Naive thymus-derived CD4-positive, alpha-beta T cell (primary cell): ENCODE measurements around the gene INHA. TPM values are rescaled to one million over a fixed set of nuclear protein-coding genes. Genes with fewer than 3 reads are reported as not detected.
A peak's percentile ranks its signal among the peaks of the same experiment; 100 is the strongest.

Source experiments
- ATAC-seq: fragments of 150-1000 bp; cut with Tn5 transposase; 2 replicates; pipeline ENCODE4 v1.10.0; 2021; ENCODE audit warnings: mild to moderate bottlenecking, moderate library complexity
- CTCF ChIA-PET: fragments of 350-600 bp; sonication (Branson Sonifier 250); formaldehyde crosslinking; loops from one replicate; lab custom pipeline; 2021; ENCODE audit warnings: antibody characterized with exemption; lab: Charles Lee
- POLR2A ChIA-PET: fragments of 350-600 bp; sonication (Branson Sonifier 250); formaldehyde crosslinking; loops from one replicate; lab custom pipeline; 2021; ENCODE audit warnings: antibody characterized with exemption, inconsistent platforms; lab: Charles Lee
- DNase-seq, 9 donors: peaks; one replicate each; pipeline versions ENCODE4 v3.0.0 to v3.0.0-alpha.2; 2020 to 2022; ENCODE audit warnings: mixed read lengths in 1 of 9
- H3K27ac ChIP-seq: one replicate; pipeline ENCODE4 v1.7.0; 2013; ENCODE audit warnings: mild to moderate bottlenecking, low read depth, low read length, moderate library complexity
- H3K27me3 ChIP-seq, 2 donors: one replicate each; pipeline ENCODE4 v1.7.0; 2013; ENCODE audit warnings: low read length in 2 of 2, mild to moderate bottlenecking in 2 of 2, moderate library complexity in 2 of 2; ENCODE audit not compliant: control insufficient read depth in 2 of 2, insufficient read depth in 2 of 2
- H3K36me3 ChIP-seq, 3 experiments: 1 replicate in 2 of 3; 2 replicates in 1 of 3; pipeline ENCODE4 v1.7.0; 2013; ENCODE audit warnings: low read length in 3 of 3, mild to moderate bottlenecking in 3 of 3, moderate library complexity in 1 of 3; ENCODE audit not compliant: insufficient read depth in 3 of 3, control insufficient read depth in 2 of 3
- H3K4me1 ChIP-seq, 2 donors: one replicate each; pipeline ENCODE4 v1.7.0; 2013; ENCODE audit warnings: low read length in 2 of 2, mild to moderate bottlenecking in 2 of 2, moderate library complexity in 1 of 2; ENCODE audit not compliant: control insufficient read depth in 2 of 2, insufficient read depth in 2 of 2
- H3K4me3 ChIP-seq: 2 replicates; pipeline ENCODE4 v1.7.0; 2013; ENCODE audit warnings: mild to moderate bottlenecking, low read length
- H3K9me3 ChIP-seq, 3 experiments: 1 replicate in 2 of 3; 2 replicates in 1 of 3; pipeline ENCODE4 v1.7.0; 2013; ENCODE audit warnings: low read length in 3 of 3; ENCODE audit not compliant: control insufficient read depth in 2 of 3
- H3K27ac Mint-ChIP-seq, 9 donors: one replicate each; pipeline ENCODE4 v1.8.0; 2020 to 2022; ENCODE audit warnings: mixed read lengths in 9 of 9, mild to moderate bottlenecking in 8 of 9, moderate library complexity in 5 of 9, inconsistent platforms in 2 of 9
- H3K27me3 Mint-ChIP-seq, 5 donors: one replicate each; pipeline ENCODE4 v1.8.0; 2021 to 2022; ENCODE audit warnings: mixed read lengths in 5 of 5, mild to moderate bottlenecking in 1 of 5
- H3K36me3 Mint-ChIP-seq, 5 donors: one replicate each; pipeline ENCODE4 v1.8.0; 2020 to 2022; ENCODE audit warnings: mixed read lengths in 5 of 5, mild to moderate bottlenecking in 3 of 5, inconsistent platforms in 1 of 5
- H3K4me1 Mint-ChIP-seq, 7 donors: one replicate each; pipeline ENCODE4 v1.8.0; 2020 to 2022; ENCODE audit warnings: mixed read lengths in 7 of 7, mild to moderate bottlenecking in 3 of 7, inconsistent platforms in 1 of 7
- H3K4me3 Mint-ChIP-seq, 10 donors: one replicate each; pipeline ENCODE4 v1.8.0; 2020 to 2022; ENCODE audit warnings: mild to moderate bottlenecking in 10 of 10, mixed read lengths in 10 of 10, moderate library complexity in 6 of 10, inconsistent platforms in 2 of 10
- H3K9me3 Mint-ChIP-seq, 11 donors: one replicate each; pipeline ENCODE4 v1.8.0; 2020 to 2022; ENCODE audit warnings: mixed read lengths in 11 of 11, mild to moderate bottlenecking in 4 of 11, inconsistent platforms in 1 of 11, moderate library complexity in 1 of 11
- intact Hi-C, 2 donors: fragments of 100-400 bp; cut with micrococcal nuclease; formaldehyde crosslinking; loops; one replicate each; pipeline ENCODE4 v1.15.1; 2023
- polyA plus RNA-seq, 2 donors: library from polyadenylated mRNA; unstranded; fragments of 300-500 nt; fragmentation: Illumina TruSeq; gene quantifications; one replicate each; pipeline ENCODE4 v1.2.3, GENCODE V29; 2021
- total RNA-seq, 6 experiments: library from RNA in 5 of 6; stranded (reverse) in 5 of 6; gene quantifications; 1 replicate in 5 of 6; 2 replicates in 1 of 6; pipeline ENCODE4 v1.2.3 and lab custom pipeline; 2021 to 2026

Gene INHA
- total and polyA plus RNA-seq, 7 experiments from 2014 or later, result 0.21 TPM; not detected in 6

DNA sequence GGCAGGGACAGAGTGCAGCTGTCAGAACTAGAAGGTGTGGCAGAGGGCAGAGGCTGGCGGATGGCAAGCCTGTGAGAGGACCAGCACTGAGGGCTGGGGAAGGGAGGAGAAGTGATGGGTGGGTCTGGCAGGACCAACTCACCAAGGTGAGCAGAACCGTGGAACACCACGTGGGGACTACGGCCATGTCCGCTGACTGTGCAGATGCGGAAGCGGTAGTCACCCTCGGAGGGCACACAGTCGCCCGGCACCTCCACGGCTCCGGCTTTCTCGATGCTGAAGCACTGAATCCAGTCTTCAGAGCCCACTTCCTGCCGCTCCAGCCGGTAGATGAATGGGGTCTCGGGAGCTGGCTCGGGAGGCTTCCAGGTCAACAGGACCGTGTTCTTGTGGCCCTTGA, 5.0 kb upstream of the INHA start:
- Mint-ChIP-seq H3K27ac (no peak overlapping the region), H3K27me3 (peaks cover 12 to 49% (median 28%) of the 10 kb centered on the region in 5 donors), H3K4me3 (no peak overlapping the region), H3K9me3 (no peaks in the 10 kb centered on the region), H3K36me3 (no peaks in the 10 kb centered on the region), H3K4me1 (peaks cover 0 to 5% (median 0%) of the 10 kb centered on the region in 7 donors)
- Histone ChIP-seq H3K9me3 (no peaks in the 10 kb centered on the region), H3K4me1 (no peaks in the 10 kb centered on the region), H3K27ac (no peak overlapping the region), H3K36me3 (no peaks in the 10 kb centered on the region), H3K27me3 (peaks cover 0 to 10% of the 10 kb centered on the region in 2 donors), H3K4me3 (no peak overlapping the region)
- intact Hi-C loops, result no loop called here
- POLR2A ChIA-PET, result no interaction called here
- peak; percentile 2 for ATAC-seq
- CTCF ChIA-PET, result no interaction called here
- no peak for DNase-seq

DNA sequence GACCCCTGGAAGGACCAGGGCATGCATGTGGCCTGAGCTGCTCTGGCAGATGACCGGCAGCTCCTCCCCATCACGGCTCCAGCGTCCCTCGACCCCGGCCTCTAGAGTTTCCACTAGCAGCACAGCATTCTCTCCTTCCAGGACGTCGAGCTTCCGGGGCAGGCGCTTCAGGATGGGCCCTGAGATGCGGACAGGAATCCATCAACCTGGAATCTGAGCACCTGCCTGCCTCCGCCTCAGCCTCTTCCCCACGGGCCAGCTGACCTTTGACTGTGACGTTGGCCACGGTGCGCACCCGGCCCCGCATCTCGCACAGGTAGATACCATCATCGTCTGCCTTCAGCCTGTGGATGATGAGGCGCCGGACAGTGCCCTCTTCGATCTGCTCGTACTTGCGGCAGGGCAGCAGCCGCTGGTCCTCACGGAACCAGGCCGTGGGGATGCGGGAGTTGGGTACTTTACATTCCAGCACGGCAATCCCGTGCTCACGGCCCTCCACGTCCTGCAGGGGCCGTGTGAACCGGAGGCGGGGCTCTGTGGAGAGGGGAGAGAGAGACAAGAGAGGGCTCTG, 4.2 kb upstream of the INHA start:
- H3K36me3 ChIP-seq, result no peaks in the 10 kb centered on the region
- H3K9me3 ChIP-seq, result no peaks in the 10 kb centered on the region
- ATAC-seq (no peak), DNase-seq (no peak)
- no peak overlapping the region for H3K4me3 ChIP-seq
- Mint-ChIP-seq H3K4me1 (peaks cover 0 to 5% (median 0%) of the 10 kb centered on the region in 7 donors), H3K27ac (no peak overlapping the region), H3K36me3 (no peaks in the 10 kb centered on the region), H3K9me3 (no peaks in the 10 kb centered on the region), H3K27me3 (peaks cover 13 to 48% (median 33%) of the 10 kb centered on the region in 5 donors), H3K4me3 (no peak overlapping the region)
- intact Hi-C loops, result no loop called here
- POLR2A ChIA-PET, result no interaction called here
- no peak overlapping the region for H3K27ac ChIP-seq
- CTCF ChIA-PET, result no interaction called here
- H3K27me3 ChIP-seq, result peaks cover 0 to 10% of the 10 kb centered on the region in 2 donors
- no peaks in the 10 kb centered on the region for H3K4me1 ChIP-seq

DNA sequence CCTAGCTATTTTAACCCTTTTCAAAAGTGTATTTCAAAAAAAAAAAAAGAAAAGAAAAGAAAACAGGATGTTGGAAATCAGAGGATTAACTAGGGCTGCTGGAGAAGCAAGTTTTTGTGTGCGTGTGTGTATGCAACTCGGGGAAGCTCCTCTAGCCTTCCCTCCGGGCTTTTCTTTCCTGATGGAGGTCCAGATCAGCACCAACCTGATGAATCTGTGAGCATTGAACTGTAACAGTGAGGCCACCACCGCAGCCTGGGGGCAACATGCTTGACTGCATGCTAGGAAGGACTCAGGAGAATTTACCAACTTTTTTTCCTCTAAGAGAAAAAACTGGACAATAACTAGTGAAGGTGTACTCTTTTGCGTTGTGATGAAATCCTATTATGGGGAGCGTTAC, 3.1 kb upstream of the INHA start:
- no peaks in the 10 kb centered on the region for H3K36me3 Mint-ChIP-seq
- peaks cover 13 to 51% (median 35%) of the 10 kb centered on the region in 5 donors for H3K27me3 Mint-ChIP-seq
- no peaks in the 10 kb centered on the region for H3K9me3 ChIP-seq
- ChIA-PET POLR2A (no interaction called here), CTCF (no interaction called here)
- no peaks in the 10 kb centered on the region for H3K9me3 Mint-ChIP-seq
- intact Hi-C loops, result no loop called here
- peaks cover 0 to 10% of the 10 kb centered on the region in 2 donors for H3K27me3 ChIP-seq
- H3K4me1 ChIP-seq, result no peaks in the 10 kb centered on the region
- no peaks in the 10 kb centered on the region for H3K36me3 ChIP-seq
- H3K4me3 ChIP-seq, result no peak overlapping the region
- DNase-seq, result no peak
- peaks cover 0 to 5% (median 0%) of the 10 kb centered on the region in 7 donors for H3K4me1 Mint-ChIP-seq
- H3K4me3 Mint-ChIP-seq, result peak overlapping the region in 3 of 10 donors; percentile 21 to 78 (median 22)
- H3K27ac Mint-ChIP-seq, result no peak overlapping the region
- no peak overlapping the region for H3K27ac ChIP-seq
- ATAC-seq, result no peak

DNA sequence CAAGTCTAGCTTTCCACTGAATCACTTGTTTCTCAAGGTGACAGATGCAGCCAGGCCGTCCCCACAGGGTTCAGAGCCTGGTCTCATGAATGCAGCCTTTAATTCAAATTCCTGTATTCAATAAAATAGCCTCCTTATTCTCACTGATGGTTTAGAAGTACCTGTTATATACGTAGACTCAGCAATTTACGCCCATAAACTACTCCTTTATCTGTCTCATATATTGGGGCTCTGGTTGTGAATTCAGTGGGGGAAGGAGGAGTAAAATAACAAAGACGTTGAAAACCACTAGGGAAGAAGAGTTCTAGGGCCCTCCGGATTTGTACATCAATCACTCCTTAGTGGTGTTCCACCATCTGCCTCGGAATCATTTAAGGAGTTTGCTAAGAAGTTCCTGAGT, 2.5 kb upstream of the INHA start:
- ATAC-seq (no peak), DNase-seq (no peak)
- intact Hi-C loops, result no loop called here
- no peaks in the 10 kb centered on the region for H3K36me3 ChIP-seq
- peak overlapping the region in 8 of 10 donors; percentile 8 to 78 (median 38) for H3K4me3 Mint-ChIP-seq
- no peaks in the 10 kb centered on the region for H3K36me3 Mint-ChIP-seq
- H3K4me3 ChIP-seq, result no peak overlapping the region
- H3K4me1 Mint-ChIP-seq, result peaks cover 0 to 5% (median 0%) of the 10 kb centered on the region in 7 donors
- POLR2A ChIA-PET, result no interaction called here
- H3K9me3 Mint-ChIP-seq, result no peaks in the 10 kb centered on the region
- H3K27me3 ChIP-seq, result peaks cover 0 to 10% of the 10 kb centered on the region in 2 donors
- H3K4me1 ChIP-seq, result no peaks in the 10 kb centered on the region
- H3K9me3 ChIP-seq, result no peaks in the 10 kb centered on the region
- H3K27me3 Mint-ChIP-seq, result peaks cover 13 to 50% (median 29%) of the 10 kb centered on the region in 5 donors
- no peak overlapping the region for H3K27ac Mint-ChIP-seq
- no peak overlapping the region for H3K27ac ChIP-seq
- CTCF ChIA-PET, result no interaction called here

DNA sequence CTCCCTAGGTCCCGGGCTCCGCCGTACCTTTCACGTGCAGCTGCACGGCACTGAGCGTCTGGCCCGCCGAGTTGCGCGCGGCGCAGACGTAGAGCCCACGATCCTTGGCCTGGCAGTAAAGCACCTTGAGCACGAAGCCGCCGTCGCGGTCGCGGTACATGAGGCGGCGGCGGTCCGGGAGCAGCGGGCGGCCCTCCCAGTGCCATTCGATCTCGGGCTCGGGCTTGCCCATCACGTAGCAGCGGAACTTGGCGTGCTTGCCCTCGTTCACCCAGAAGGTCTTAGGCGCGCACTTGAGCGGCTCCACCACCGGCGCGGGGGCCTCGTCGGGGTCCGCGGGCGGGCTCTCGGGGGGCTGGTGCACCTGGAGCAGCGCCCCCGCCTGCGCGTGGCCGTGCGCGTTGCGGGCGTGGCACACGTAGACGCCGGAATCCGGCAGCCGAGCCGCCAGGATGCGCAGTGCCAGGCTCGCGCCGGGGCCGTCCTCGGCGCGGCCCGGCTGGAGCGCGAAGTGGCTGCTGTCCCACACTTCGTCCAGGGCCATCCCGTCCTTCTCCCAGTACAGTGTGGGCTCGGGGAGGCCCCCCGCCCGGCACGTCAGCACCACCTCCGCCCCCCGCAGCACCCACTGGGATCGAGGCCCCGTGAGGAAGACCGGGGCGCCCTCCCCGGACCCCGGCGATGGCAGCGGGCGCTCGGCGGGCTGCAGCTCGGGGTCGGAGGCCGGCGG, 1.8 kb upstream of the INHA start:
- Mint-ChIP-seq H3K9me3 (no peaks in the 10 kb centered on the region), H3K27ac (no peak overlapping the region), H3K4me1 (peaks cover 0 to 5% (median 0%) of the 10 kb centered on the region in 7 donors), H3K27me3 (peaks cover 17 to 57% (median 33%) of the 10 kb centered on the region in 5 donors), H3K4me3 (peak overlapping the region in 7 of 10 donors; percentile 17 to 78 (median 38)), H3K36me3 (no peaks in the 10 kb centered on the region)
- Histone ChIP-seq H3K4me1 (no peaks in the 10 kb centered on the region), H3K4me3 (no peak overlapping the region), H3K27ac (no peak overlapping the region), H3K27me3 (peaks cover 0 to 10% of the 10 kb centered on the region in 2 donors), H3K36me3 (no peaks in the 10 kb centered on the region), H3K9me3 (no peaks in the 10 kb centered on the region)
- DNase-seq, result no peak
- ChIA-PET POLR2A (interaction anchor here (0.7 kb wide), 1 partner anchor 27 kb away, joined by 3 read pairs; the partner anchor contains the start of genes CHPF and TMEM198), CTCF (interaction anchor here (1.3 kb wide), 1 partner anchor 10 kb away, joined by 4 read pairs; no protein-coding TSS in a partner anchor)
- peak; percentile 17 for ATAC-seq
- intact Hi-C loops, result no loop called here

DNA sequence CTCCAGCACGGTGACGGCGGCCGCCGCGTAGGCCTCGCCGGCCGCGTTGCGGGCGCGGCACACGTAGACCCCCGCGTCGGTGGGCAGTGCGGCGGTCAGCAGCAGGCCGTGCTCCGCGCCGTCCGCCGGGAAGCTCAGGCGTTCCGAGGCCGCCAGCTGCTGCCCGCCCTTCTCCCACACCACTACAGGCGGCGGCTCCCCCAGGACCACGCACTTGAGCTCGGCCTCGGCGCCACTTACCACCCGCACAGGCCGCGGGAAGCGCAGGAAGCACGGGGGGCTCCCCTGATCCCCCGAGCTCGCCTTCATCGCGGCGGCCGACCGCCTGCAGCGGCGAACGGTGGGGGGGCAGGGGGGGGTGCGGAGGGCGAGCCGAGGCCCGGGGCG, 1.2 kb upstream of the INHA start:
- Mint-ChIP-seq H3K27ac (no peak overlapping the region), H3K4me3 (peak overlapping the region in 2 of 10 donors; percentile 35 to 78), H3K9me3 (no peaks in the 10 kb centered on the region), H3K27me3 (peaks cover 21 to 58% (median 39%) of the 10 kb centered on the region in 5 donors), H3K36me3 (no peaks in the 10 kb centered on the region), H3K4me1 (peaks cover 0 to 5% (median 0%) of the 10 kb centered on the region in 7 donors)
- no peaks in the 10 kb centered on the region for H3K9me3 ChIP-seq
- ATAC-seq (peak; percentile 18), DNase-seq (no peak)
- ChIA-PET POLR2A (interaction anchor here (0.6 to 0.7 kb wide), 2 partner anchors 27 kb away, joined by 3 to 5 read pairs; partner anchors contain the start of genes CHPF, STK11IP and TMEM198), CTCF (interaction anchor here (1.3 kb wide), 1 partner anchor 10 kb away, joined by 4 read pairs; no protein-coding TSS in a partner anchor)
- intact Hi-C loops, result no loop called here
- H3K27ac ChIP-seq, result no peak overlapping the region
- H3K36me3 ChIP-seq, result no peaks in the 10 kb centered on the region
- peaks cover 0 to 10% of the 10 kb centered on the region in 2 donors for H3K27me3 ChIP-seq
- no peak overlapping the region for H3K4me3 ChIP-seq
- H3K4me1 ChIP-seq, result no peaks in the 10 kb centered on the region
